Measurements from ENCODE around the gene ABHD17A. TPM values are rescaled to one million over a fixed set of nuclear protein-coding genes. Genes with fewer than 3 reads are reported as not detected.
"Not testable (repeated sequence)": the region's sequence is repeated elsewhere in the genome, so short reads cannot be mapped to it uniquely, and the experiment has no call there.

The ABHD17A gene
- total and polyA plus RNA-seq, 2 experiments from 2014 or later: 145 to 198 TPM

GRCh38 chr19:1884291-1884718 lies 991 bp downstream of the ABHD17A start:
- Histone ChIP-seq H3K4me1 (ENCODE audit: low read depth) (peaks cover 28% of the 10 kb centered on the region), H3K27me3 (no peaks in the 10 kb centered on the region), H3K4me3 (peak overlapping the region; percentile 97), H3K36me3 (no peaks in the 10 kb centered on the region), H3K9me3 (ENCODE audit: low read depth) (no peaks in the 10 kb centered on the region), H3K27ac (no peak overlapping the region)
- no peak for DNase-seq (ENCODE audit: low read depth in 1 of 2, low spot score in 1 of 2)
- no peak for TF ChIP-seq CTCF (IDR thresholded peaks at IDR 0.05; ENCODE audit: low read depth, low read length)

GRCh38 chr19:1883784-1884183 lies 1.5 kb downstream of the ABHD17A start:
- no peaks in the 10 kb centered on the region for H3K27me3 ChIP-seq
- no peak overlapping the region for H3K27ac ChIP-seq
- no peak for TF ChIP-seq CTCF (IDR thresholded peaks at IDR 0.05; ENCODE audit: low read depth, low read length)
- peak overlapping the region; percentile 97 for H3K4me3 ChIP-seq
- H3K36me3 ChIP-seq: no peaks in the 10 kb centered on the region
- H3K9me3 ChIP-seq (ENCODE audit: low read depth): no peaks in the 10 kb centered on the region
- DNase-seq (ENCODE audit: low read depth in 1 of 2, low spot score in 1 of 2): no peak
- peaks cover 28% of the 10 kb centered on the region for H3K4me1 ChIP-seq (ENCODE audit: low read depth)

GRCh38 chr19:1882786-1883692 lies 2.3 kb downstream of the ABHD17A start:
- H3K4me1 ChIP-seq (ENCODE audit: low read depth): peaks cover 28% of the 10 kb centered on the region
- DNase-seq (ENCODE audit: low read depth in 1 of 2, low spot score in 1 of 2): no peak
- no peaks in the 10 kb centered on the region for H3K27me3 ChIP-seq
- no peaks in the 10 kb centered on the region for H3K9me3 ChIP-seq (ENCODE audit: low read depth)
- H3K4me3 ChIP-seq: no peak overlapping the region
- H3K27ac ChIP-seq: peak overlapping the region; percentile 17
- no peaks in the 10 kb centered on the region for H3K36me3 ChIP-seq
- no peak for TF ChIP-seq CTCF (IDR thresholded peaks at IDR 0.05; ENCODE audit: low read depth, low read length)

- Histone ChIP-seq H3K36me3 (no peaks in the 10 kb centered on the region), H3K4me1 (ENCODE audit: low read depth) (peaks cover 24% of the 10 kb centered on the region), H3K27ac (peak overlapping the region; percentile 17), H3K4me3 (no peak overlapping the region), H3K27me3 (no peaks in the 10 kb centered on the region), H3K9me3 (ENCODE audit: low read depth) (no peaks in the 10 kb centered on the region)
- no peak for TF ChIP-seq CTCF (IDR thresholded peaks at IDR 0.05; ENCODE audit: low read depth, low read length)
- peak in 1 of 2 donors; percentile 43 for DNase-seq (ENCODE audit: low read depth in 1 of 2, low spot score in 1 of 2)
Observed at GRCh38 chr19:1882089-1882785, 3.1 kb downstream of the ABHD17A start.

GRCh38 chr19:1881393-1882088 lies 3.8 kb downstream of the ABHD17A start:
- H3K9me3 ChIP-seq (ENCODE audit: low read depth); H3K27ac ChIP-seq; DNase-seq (ENCODE audit: low read depth in 1 of 2, low spot score in 1 of 2); H3K27me3 ChIP-seq; H3K36me3 ChIP-seq; H3K4me3 ChIP-seq: not testable (repeated sequence)
- peaks cover 21% of the 10 kb centered on the region for H3K4me1 ChIP-seq (ENCODE audit: low read depth)

All from cardiac muscle cell (in vitro differentiated cells and primary cell).